HepG2 (cell line): ENCODE data around the gene NHLRC3. TPM values are rescaled to one million over a fixed set of nuclear protein-coding genes. Genes with fewer than 3 reads are reported as not detected.

Experiments
- AKAP8 ChIP-seq: sonication (generic); formaldehyde crosslinking; IDR thresholded peaks from 2 replicates; pipeline ENCODE4 v1.5.1; 2020; ENCODE audit warnings: mild to moderate bottlenecking, missing genetic modification reagents
- ESRRA ChIP-seq: sonication (generic); formaldehyde crosslinking; IDR thresholded peaks from 2 replicates; pipeline ENCODE4 v1.5.1; 2020; ENCODE audit warnings: mild to moderate bottlenecking, low read depth, missing genetic modification reagents
- LCORL ChIP-seq, 2 experiments: fragments of 450-650 bp in 1 of 2; sonication (generic) in 1 of 2; formaldehyde crosslinking in 1 of 2; IDR thresholded peaks; 2 replicates each; pipeline versions ENCODE4 v1.5.0 to v1.6.1; 2017 to 2020; ENCODE audit warnings: antibody characterized with exemption in 1 of 2, missing genetic modification reagents in 1 of 2
- MIER3 ChIP-seq: IDR thresholded peaks from 2 replicates; pipeline ENCODE4 v1.6.1; 2016; ENCODE audit warnings: missing compliant biosample characterization, borderline replicate concordance
- NFE2L1 ChIP-seq: sonication (generic); formaldehyde crosslinking; IDR thresholded peaks from 2 replicates; pipeline ENCODE4 v1.4.0; 2020; ENCODE audit warnings: missing genetic modification reagents, mild to moderate bottlenecking, borderline replicate concordance
- SAFB2 ChIP-seq: sonication (generic); formaldehyde crosslinking; IDR thresholded peaks from 2 replicates; pipeline ENCODE4 v1.5.1; 2020; ENCODE audit warnings: missing genetic modification reagents, low read depth, mild to moderate bottlenecking, borderline replicate concordance
- STAG1 ChIP-seq: sonication (generic); formaldehyde crosslinking; IDR thresholded peaks from 2 replicates; pipeline ENCODE4 v1.4.0; 2020; ENCODE audit warnings: missing genetic modification reagents
- ZBTB14 ChIP-seq: sonication (generic); formaldehyde crosslinking; IDR thresholded peaks from 2 replicates; pipeline ENCODE4 v1.4.0; 2020; ENCODE audit warnings: missing genetic modification reagents
- ZBTB42 ChIP-seq: sonication (generic); formaldehyde crosslinking; IDR thresholded peaks from 2 replicates; pipeline ENCODE4 v1.5.0; 2020; ENCODE audit warnings: mild to moderate bottlenecking, missing genetic modification reagents
- ZBTB49 ChIP-seq: sonication (generic); formaldehyde crosslinking; IDR thresholded peaks from 2 replicates; pipeline ENCODE4 v1.4.0; 2020; ENCODE audit warnings: missing genetic modification reagents, borderline replicate concordance
- ZFP91 ChIP-seq: sonication (generic); formaldehyde crosslinking; IDR thresholded peaks from 2 replicates; pipeline ENCODE4 v1.9.0; 2022; ENCODE audit warnings: missing genetic modification reagents, mild to moderate bottlenecking, borderline replicate concordance
- ZFY ChIP-seq: sonication (generic); formaldehyde crosslinking; IDR thresholded peaks from 2 replicates; pipeline ENCODE4 v1.4.0; 2020; ENCODE audit warnings: missing genetic modification reagents
- ZNF609 ChIP-seq: sonication (generic); formaldehyde crosslinking; IDR thresholded peaks from 2 replicates; pipeline ENCODE4 v1.4.0; 2020; ENCODE audit warnings: mild to moderate bottlenecking, missing genetic modification reagents, borderline replicate concordance
- ZSCAN9 ChIP-seq: IDR thresholded peaks from 2 replicates; pipeline ENCODE4 v1.6.1; 2016; ENCODE audit warnings: borderline replicate concordance
- polyA plus RNA-seq, 8 experiments: library from polyadenylated mRNA; depleted of rRNA in 3 of 8; stranded (reverse) in 7 of 8; unstranded in 1 of 8; fragments of >200 nt; fragmentation: Illumina TruSeq in 4 of 8; extraction: Trizol in 4 of 8; gene quantifications; 2 replicates each; pipeline versions ENCODE4 v1.2.1 to v1.2.3, GENCODE V29; 2011 to 2016; ENCODE audit warnings: low read depth in 4 of 8, missing spikeins in 1 of 8, mixed read lengths in 1 of 8; ENCODE audit not compliant: insufficient read depth in 1 of 8
- total RNA-seq, 5 experiments: library from RNA; depleted of rRNA; stranded (reverse); fragments of >200 nt; fragmentation: Illumina TruSeq; extraction: Trizol; gene quantifications; 2 replicates each; pipeline ENCODE4 v1.2.3, GENCODE V29; 2016; ENCODE audit warnings: low read depth in 1 of 5
- TF ChIP-seq, protein P1 (sequence below), 2 experiments: fragments of 450-650 bp in 1 of 2; sonication (generic) in 1 of 2; formaldehyde crosslinking; IDR thresholded peaks; 2 replicates each; pipeline versions ENCODE4 v1.5.0 to v1.8.0; 2020 to 2022; ENCODE audit warnings: mild to moderate bottlenecking in 1 of 2, missing genetic modification reagents in 1 of 2

NHLRC3 gene
- total and polyA plus RNA-seq, 2 of the 13 experiments (the other 11 are each of a cell fraction or from before 2014, with no cell fraction given) = 19.9 to 29.8 TPM

- TF ChIP-seq STAG1 (CRISPR knock-in tag) = no peak
- peak; percentile 87; the same call in 1 of the 2 replicates for TF ChIP-seq ZFY
- TF ChIP-seq, protein P1, sequence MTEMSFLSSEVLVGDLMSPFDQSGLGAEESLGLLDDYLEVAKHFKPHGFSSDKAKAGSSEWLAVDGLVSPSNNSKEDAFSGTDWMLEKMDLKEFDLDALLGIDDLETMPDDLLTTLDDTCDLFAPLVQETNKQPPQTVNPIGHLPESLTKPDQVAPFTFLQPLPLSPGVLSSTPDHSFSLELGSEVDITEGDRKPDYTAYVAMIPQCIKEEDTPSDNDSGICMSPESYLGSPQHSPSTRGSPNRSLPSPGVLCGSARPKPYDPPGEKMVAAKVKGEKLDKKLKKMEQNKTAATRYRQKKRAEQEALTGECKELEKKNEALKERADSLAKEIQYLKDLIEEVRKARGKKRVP (CRISPR knock-in tag; IDR thresholded peaks at IDR 0.05) = 0 out of 4 replicates have a peak, but pooled peaks of 1 of the 2 experiments have one; percentile 9
- TF ChIP-seq ESRRA (CRISPR knock-in tag) = no peak
- TF ChIP-seq ZBTB49 (CRISPR knock-in tag) = no peak
- TF ChIP-seq ZBTB42 (CRISPR knock-in tag) = no peak
- TF ChIP-seq MIER3 (CRISPR knock-in tag) = 0 out of 2 replicates have a peak, but pooled peaks have one; percentile 30
- TF ChIP-seq LCORL (IDR thresholded peaks at IDR 0.05) = peak; percentile 51; the same call in 1 of the 2 replicates
- no peak for TF ChIP-seq LCORL (CRISPR knock-in tag; IDR thresholded peaks at IDR 0.05)
- TF ChIP-seq ZNF609 (CRISPR knock-in tag) = no peak; the same call in 1 of the 2 replicates
- TF ChIP-seq ZBTB14 (CRISPR knock-in tag) = 0 out of 2 replicates have a peak, but pooled peaks have one; percentile 34
- TF ChIP-seq AKAP8 (CRISPR knock-in tag) = no peak
- TF ChIP-seq ZSCAN9 = no peak; the same call in 1 of the 2 replicates
- 0 out of 2 replicates have a peak, but pooled peaks have one; percentile 11 for TF ChIP-seq NFE2L1 (CRISPR knock-in tag)
- TF ChIP-seq ZFP91 = peak; percentile 61; the same call in 1 of the 2 replicates
- no peak for TF ChIP-seq SAFB2 (CRISPR knock-in tag)
These were observed at the start of gene NHLRC3, which contains the start of gene PROSER1 (continued) for GRCh38 chr13:39037880-39038568.
